Activated T-cell treated with anti-CD3 and anti-CD28 coated beads, Interleukin-2, amount 50 U/mL, for 24 hours (primary cell): ENCODE data around the gene PPP1R9B.

Experiments used
- DNase-seq: peaks from one replicate; pipeline ENCODE4 v3.0.0-alpha.2; 2020
- H3K27ac Mint-ChIP-seq: 2 replicates; pipeline ENCODE4 v1.8.0; 2020; ENCODE audit warnings: mild to moderate bottlenecking, mixed read lengths
- H3K27me3 Mint-ChIP-seq: 2 replicates; pipeline ENCODE4 v1.8.0; 2020; ENCODE audit warnings: mixed read lengths
- H3K36me3 Mint-ChIP-seq: 2 replicates; pipeline ENCODE4 v1.8.0; 2020; ENCODE audit warnings: low read depth, mixed read lengths
- H3K4me1 Mint-ChIP-seq: 2 replicates; pipeline ENCODE4 v1.8.0; 2020; ENCODE audit warnings: low read depth, mixed read lengths
- H3K4me3 Mint-ChIP-seq: 2 replicates; pipeline ENCODE4 v1.8.0; 2020; ENCODE audit warnings: mild to moderate bottlenecking, moderate library complexity, mixed read lengths
- H3K9me3 Mint-ChIP-seq: 2 replicates; pipeline ENCODE4 v1.8.0; 2020; ENCODE audit warnings: mixed read lengths

PPP1R9B gene

GRCh38 chr17:50161023-50161910 lies 10.8 kb upstream of the PPP1R9B start:
- peak; percentile 98 for DNase-seq
- Mint-ChIP-seq H3K4me1 (peaks cover 39% of the 10 kb centered on the region), H3K36me3 (no peaks in the 10 kb centered on the region), H3K4me3 (peak overlapping the region; percentile 75), H3K27me3 (no peaks in the 10 kb centered on the region), H3K27ac (peak overlapping the region; percentile 93), H3K9me3 (no peaks in the 10 kb centered on the region)

DNA sequence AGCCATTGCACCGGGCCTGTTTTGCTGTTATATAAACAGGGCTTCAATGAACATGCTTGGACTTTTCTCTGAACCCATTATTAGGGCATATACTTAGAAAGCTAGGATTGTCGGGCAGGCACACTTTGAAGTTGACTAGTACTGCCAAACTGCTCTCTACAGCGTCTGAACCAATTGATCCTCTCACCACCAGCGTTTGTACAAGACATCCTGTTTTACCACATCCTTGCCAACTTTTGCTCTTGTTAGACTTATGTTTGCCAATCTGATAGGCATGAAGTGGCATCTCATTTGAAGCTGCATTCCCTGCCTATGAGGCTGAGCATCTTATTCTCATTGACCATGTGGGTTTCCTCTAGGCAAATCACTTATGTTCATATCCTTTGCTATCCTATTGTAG lies 7.4 kb upstream of the PPP1R9B start:
- H3K4me3 Mint-ChIP-seq, result no peak overlapping the region

DNA sequence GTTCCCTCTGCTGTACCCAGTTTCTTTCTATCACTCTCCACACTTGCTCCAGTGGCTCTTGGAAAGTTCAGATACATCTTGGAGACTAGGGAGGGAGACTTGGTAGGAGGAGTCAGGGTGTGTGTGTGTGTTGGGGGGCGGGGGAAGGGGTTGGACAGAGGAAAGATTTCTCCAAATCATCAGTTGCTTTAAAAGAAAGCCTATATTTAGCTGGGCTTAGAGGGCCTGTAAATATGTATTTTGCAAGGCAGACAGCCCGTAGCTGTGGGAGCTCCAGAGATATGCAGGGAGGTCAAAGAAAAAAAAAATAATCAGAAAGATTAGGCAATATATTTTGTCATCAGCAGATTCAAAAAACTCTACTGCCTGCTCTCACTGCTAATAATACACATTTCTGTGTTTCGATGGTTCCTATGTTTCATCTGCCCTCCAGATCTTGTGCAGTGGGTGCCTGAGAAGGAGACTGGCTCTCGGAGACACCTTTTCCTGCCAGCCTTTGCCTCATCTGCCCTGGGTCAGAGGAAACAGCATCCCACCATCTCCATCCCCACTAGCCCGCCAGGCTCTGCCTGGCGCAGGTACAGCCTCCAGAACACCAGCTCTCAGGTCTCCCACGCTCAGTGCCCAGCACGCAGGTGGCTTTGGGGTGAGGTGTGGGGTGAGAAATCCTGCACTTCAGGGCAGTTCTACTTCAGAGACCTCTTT lies 4.8 kb upstream of the PPP1R9B start:
- H3K27me3 Mint-ChIP-seq, result no peaks in the 10 kb centered on the region
- H3K36me3 Mint-ChIP-seq, result peaks cover 2% of the 10 kb centered on the region
- peak overlapping the region; percentile 29 for H3K27ac Mint-ChIP-seq
- DNase-seq, result no peak
- no peaks in the 10 kb centered on the region for H3K9me3 Mint-ChIP-seq
- H3K4me3 Mint-ChIP-seq, result no peak overlapping the region
- H3K4me1 Mint-ChIP-seq, result peaks cover 38% of the 10 kb centered on the region

More for the DNA sequence above, 7.4 kb upstream of the PPP1R9B start:
- no peaks in the 10 kb centered on the region for H3K36me3 Mint-ChIP-seq
- no peak overlapping the region for H3K27ac Mint-ChIP-seq
- DNase-seq, result no peak
- H3K27me3 Mint-ChIP-seq, result no peaks in the 10 kb centered on the region
- H3K4me1 Mint-ChIP-seq, result peaks cover 45% of the 10 kb centered on the region
- H3K9me3 Mint-ChIP-seq, result no peaks in the 10 kb centered on the region

DNA sequence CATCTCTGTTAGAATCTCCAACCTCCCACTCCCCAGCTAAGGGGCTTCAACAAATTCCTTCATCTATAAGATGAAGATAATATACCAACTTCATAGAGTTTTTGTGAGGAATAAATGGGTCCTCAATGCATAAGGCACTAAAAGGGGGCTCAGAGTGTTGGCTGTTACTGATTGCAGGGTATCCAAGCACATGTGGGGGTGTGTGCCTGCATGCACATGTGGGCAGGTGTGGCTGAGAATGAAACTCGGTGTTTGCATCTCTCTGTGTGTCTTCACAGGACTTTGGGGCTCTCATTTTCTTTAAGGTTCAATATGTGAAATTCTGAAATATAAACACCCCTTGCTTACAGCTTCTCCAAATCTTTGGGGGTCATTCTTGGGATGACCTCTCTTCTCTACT lies 4.1 kb upstream of the PPP1R9B start:
- Mint-ChIP-seq H3K27ac (peak overlapping the region; percentile 38), H3K27me3 (no peaks in the 10 kb centered on the region), H3K9me3 (no peaks in the 10 kb centered on the region)

DNA sequence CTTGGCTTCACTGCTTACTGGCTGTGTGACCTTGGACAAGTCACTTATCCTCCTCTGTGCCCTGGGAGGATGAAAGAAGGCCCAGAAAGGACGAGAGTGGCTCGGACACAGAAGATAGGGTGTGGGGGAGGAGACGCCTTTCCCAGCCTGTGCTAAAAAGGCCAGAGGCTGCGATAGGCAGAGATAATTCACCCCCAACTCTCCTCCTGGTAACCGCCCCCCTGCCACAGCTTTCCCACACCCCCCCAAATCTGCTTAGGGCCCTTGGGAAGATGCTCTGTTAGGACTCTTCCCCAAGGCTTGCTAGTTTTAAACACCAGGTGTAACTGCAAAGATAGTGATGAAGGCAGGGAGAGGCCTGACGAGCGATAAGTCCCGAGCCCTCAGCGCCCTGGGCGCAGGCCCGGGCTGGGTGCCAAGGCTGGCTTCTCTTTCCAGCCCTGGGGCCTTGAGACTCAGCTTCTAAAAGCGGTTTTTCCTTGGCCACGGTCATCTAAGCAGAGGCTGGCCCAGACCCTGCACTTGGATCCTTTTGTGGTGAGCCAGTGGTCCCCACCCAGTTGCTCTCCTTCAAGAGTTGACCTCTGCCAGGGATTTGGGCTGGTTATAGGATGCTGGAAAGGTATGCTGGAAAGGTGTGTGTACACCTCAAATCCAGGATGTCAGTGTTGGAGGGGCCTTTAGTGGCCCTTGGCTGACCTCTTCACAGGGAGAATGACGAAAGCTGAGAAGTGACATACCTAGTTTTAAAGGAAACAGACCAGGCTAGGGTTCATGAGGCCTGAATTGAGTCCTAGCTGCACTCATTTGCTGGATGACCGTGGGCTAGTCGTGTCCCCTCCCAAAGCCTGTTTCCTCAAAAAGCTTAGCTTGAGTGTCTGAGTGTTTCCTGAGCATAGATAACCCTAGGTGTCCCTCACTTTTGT lies 3.4 kb upstream of the PPP1R9B start:
- no peaks in the 10 kb centered on the region for H3K9me3 Mint-ChIP-seq
- peaks cover 38% of the 10 kb centered on the region for H3K4me1 Mint-ChIP-seq
- H3K36me3 Mint-ChIP-seq, result peaks cover 4% of the 10 kb centered on the region
- H3K4me3 Mint-ChIP-seq, result no peak overlapping the region
- H3K27me3 Mint-ChIP-seq, result no peaks in the 10 kb centered on the region
- no peak for DNase-seq
- peak overlapping the region; percentile 38 for H3K27ac Mint-ChIP-seq

More for the DNA sequence above, 4.1 kb upstream of the PPP1R9B start:
- no peak for DNase-seq
- Mint-ChIP-seq H3K4me3 (no peak overlapping the region), H3K4me1 (peaks cover 38% of the 10 kb centered on the region), H3K36me3 (peaks cover 2% of the 10 kb centered on the region)

- Mint-ChIP-seq H3K9me3 (no peaks in the 10 kb centered on the region), H3K27ac (peak overlapping the region; percentile 94), H3K4me1 (peaks cover 33% of the 10 kb centered on the region), H3K36me3 (peaks cover 13% of the 10 kb centered on the region), H3K27me3 (no peaks in the 10 kb centered on the region), H3K4me3 (no peak overlapping the region)
- no peak for DNase-seq
Observed at GRCh38 chr17:50152736-50153135, 2.3 kb upstream of the PPP1R9B start.

- Mint-ChIP-seq H3K36me3 (peaks cover 20% of the 10 kb centered on the region), H3K27ac (peak overlapping the region; percentile 94), H3K4me3 (peak overlapping the region; percentile 85), H3K4me1 (peaks cover 39% of the 10 kb centered on the region), H3K9me3 (no peaks in the 10 kb centered on the region), H3K27me3 (no peaks in the 10 kb centered on the region)
- peak; percentile 77 for DNase-seq
Observed at GRCh38 chr17:50151937-50152547, 1.6 kb upstream of the PPP1R9B start.

DNA sequence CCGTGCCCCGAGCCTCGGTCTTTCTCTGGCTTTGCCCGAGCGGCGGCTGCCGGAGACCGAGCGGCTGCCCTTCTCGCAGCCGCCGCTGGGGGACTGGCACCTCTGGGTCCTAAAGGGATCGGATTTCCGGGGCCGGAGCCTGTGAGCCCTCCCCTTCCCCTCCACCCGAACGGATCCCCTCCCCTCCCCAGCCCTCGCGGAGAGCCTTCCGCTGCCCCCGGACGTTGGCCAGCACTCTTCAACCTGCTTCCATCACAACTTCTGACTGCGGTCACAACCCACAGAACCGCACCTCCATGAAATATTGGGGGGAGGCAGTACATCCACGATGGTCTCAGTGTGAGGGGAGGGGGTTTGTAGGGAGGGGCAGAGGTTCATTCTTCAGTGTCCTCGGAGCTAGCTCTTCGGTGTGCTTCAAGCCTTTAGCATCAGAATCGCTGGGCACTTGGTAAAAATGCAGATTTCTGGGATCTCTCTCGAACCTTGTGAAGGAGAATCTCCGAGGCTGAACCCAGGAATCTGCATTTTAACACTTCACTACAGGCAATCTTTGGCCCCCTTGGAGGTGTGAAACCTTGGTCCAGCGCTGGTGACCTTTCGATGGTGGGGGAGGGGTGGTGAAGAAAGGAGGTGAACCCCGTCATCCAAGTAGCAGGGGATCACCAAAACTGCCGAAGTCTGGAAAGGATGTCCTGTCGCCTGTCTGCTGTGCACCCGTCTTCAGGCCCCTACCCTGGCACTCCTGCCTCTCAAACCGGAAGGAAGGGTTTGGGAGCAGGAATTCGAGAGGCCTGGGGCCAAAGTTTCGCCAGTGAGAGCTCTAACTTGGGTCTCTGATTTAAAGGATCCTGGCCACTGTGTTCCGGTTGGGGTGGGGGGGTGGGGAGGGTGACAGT lies 812 bp upstream of the PPP1R9B start:
- DNase-seq, result peak; percentile 89
- H3K4me3 Mint-ChIP-seq, result peak overlapping the region; percentile 85
- H3K27me3 Mint-ChIP-seq, result no peaks in the 10 kb centered on the region
- no peaks in the 10 kb centered on the region for H3K9me3 Mint-ChIP-seq
- peaks cover 47% of the 10 kb centered on the region for H3K4me1 Mint-ChIP-seq
- peak overlapping the region; percentile 94 for H3K27ac Mint-ChIP-seq
- peaks cover 27% of the 10 kb centered on the region for H3K36me3 Mint-ChIP-seq

DNA sequence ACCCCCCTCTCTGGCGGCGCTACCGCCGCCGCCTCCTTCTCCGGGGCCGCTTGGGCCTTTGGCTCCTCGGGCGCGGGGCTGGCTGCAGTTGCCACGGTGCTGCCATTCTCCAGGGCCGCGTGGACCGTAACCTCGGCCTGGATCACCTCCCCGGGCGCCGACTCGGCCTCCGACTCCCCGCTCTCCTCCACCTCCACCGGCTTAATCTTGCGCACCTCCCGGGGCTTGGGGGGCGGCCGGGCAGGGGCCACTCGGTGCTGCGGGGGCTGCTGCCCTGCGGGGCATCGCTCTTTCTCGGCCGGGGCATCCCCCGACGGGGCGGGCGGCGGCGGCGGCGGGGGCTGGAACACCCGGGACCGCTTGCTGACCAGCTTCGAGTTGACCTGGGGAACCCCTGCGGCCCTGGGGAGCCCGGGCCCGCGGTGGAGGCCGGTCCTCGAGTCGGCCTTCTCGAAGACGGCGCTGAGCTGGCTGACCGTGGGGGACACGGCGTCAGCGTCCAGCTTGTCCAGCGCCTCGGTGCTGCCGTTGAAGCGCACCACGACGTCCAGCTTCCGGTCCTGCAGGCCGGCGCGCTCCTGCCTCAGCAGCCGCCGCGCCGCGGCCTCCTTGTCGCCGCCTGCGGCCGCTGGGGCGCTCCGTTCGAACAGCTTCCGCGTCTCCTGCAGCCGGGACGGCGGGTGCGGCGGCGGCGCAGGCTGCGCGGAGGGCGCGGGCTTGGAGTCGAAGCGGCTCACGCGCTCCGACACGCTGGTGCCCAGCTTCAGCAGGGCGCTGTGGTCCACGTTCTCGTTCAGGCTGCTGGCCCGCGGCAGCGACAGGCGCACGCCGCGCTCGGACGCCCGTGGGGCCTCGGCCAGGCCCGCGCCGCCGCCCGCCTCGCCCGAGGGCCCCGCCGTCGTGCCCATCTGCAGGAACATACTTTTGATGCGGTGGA lies 792 bp downstream of the PPP1R9B start:
- Mint-ChIP-seq H3K27ac (peak overlapping the region; percentile 95), H3K4me3 (peak overlapping the region; percentile 95), H3K36me3 (peaks cover 41% of the 10 kb centered on the region), H3K4me1 (peaks cover 54% of the 10 kb centered on the region), H3K27me3 (no peaks in the 10 kb centered on the region), H3K9me3 (no peaks in the 10 kb centered on the region)
- DNase-seq, result peak; percentile 75

GRCh38 chr17:50149091-50149416 lies 1.4 kb downstream of the PPP1R9B start:
- Mint-ChIP-seq H3K9me3 (no peaks in the 10 kb centered on the region), H3K27me3 (no peaks in the 10 kb centered on the region), H3K36me3 (peaks cover 47% of the 10 kb centered on the region), H3K4me3 (peak overlapping the region; percentile 95), H3K27ac (peak overlapping the region; percentile 95), H3K4me1 (peaks cover 54% of the 10 kb centered on the region)
- DNase-seq, result no peak

GRCh38 chr17:50148226-50149090 lies 2.0 kb downstream of the PPP1R9B start:
- peak; percentile 87 for DNase-seq
- Mint-ChIP-seq H3K4me1 (peaks cover 59% of the 10 kb centered on the region), H3K27me3 (no peaks in the 10 kb centered on the region), H3K36me3 (peaks cover 53% of the 10 kb centered on the region), H3K9me3 (no peaks in the 10 kb centered on the region), H3K4me3 (peak overlapping the region; percentile 95), H3K27ac (peak overlapping the region; percentile 92)

DNA sequence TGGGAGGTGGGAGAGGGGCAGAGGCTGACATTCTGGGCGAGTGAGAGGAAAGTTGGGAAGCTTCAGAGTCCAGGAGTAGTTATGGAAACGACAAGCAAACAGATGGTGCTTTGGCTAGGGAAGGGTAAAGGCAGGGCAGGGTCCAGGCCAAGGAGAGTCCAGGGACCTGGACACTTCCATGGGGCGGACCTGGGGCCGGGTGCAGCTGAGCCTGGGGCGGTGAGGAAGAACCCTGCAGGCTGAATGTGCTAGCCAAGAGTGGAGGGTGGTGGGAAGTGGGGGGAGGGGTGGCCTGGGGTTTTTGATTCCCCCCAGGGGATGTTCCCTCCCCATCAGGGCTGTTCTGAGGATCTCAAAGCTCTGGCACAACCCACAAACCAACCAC lies 2.6 kb downstream of the PPP1R9B start:
- Mint-ChIP-seq H3K27ac (peak overlapping the region; percentile 92), H3K9me3 (no peaks in the 10 kb centered on the region), H3K27me3 (no peaks in the 10 kb centered on the region), H3K36me3 (peaks cover 59% of the 10 kb centered on the region), H3K4me1 (peaks cover 65% of the 10 kb centered on the region), H3K4me3 (peak overlapping the region; percentile 95)
- DNase-seq, result no peak
